ENCODE data around the gene RABIF. TPM values are rescaled to one million over a fixed set of nuclear protein-coding genes. Genes with fewer than 3 reads are reported as not detected.

Gene RABIF
- polyA plus RNA-seq, 3 donors, result 7.8 to 24.6 (median 22.8) TPM

Small RNA genes within 50 kb of the gene (small RNA-seq; reads per million reads assigned to genes)
- gene RF00019 (ENCODE audit: insufficient read length, low read depth), result not detected

Other genes with a start within 250 kb of the RABIF start
- not detected for gene SYT2, start 178.7 kb downstream of the RABIF start, polyA plus RNA-seq
- gene KDM5B, start 80.7 kb downstream of the RABIF start, polyA plus RNA-seq, result 10 to 100 TPM in 2 of 3 donors, 1 to 10 TPM in 1; 3.4 to 12.5 (median 10.6) TPM
- 1 to 10 TPM in 1 of 3 donors, not detected in 2; 1.0 TPM for gene PCAT6, start 78.2 kb downstream of the RABIF start, polyA plus RNA-seq
- 10 to 100 TPM; 20.7 to 36.7 (median 21.9) TPM for gene KLHL12, start 38.1 kb upstream of the RABIF start, polyA plus RNA-seq
- 100 to 1,000 TPM; 140 to 216 (median 197) TPM for gene ADIPOR1, start 69.2 kb upstream of the RABIF start, polyA plus RNA-seq
- gene CYB5R1, start 78.1 kb upstream of the RABIF start, polyA plus RNA-seq, result 10 to 100 TPM; 49.7 to 70.5 (median 65.0) TPM
- gene TMEM183A, start 118.2 kb upstream of the RABIF start, polyA plus RNA-seq, result 10 to 100 TPM; 60.5 to 84.9 (median 70.0) TPM
- 1 to 10 TPM in 1 of 3 donors, under 1 TPM in 2; 0.52 to 1.0 (median 0.97) TPM for gene PPFIA4, start 137.3 kb upstream of the RABIF start, polyA plus RNA-seq
- not detected for gene MYOG, start 196.9 kb upstream of the RABIF start, polyA plus RNA-seq
- gene ADORA1, start 238.6 kb upstream of the RABIF start, polyA plus RNA-seq, result 1 to 10 TPM in 1 of 3 donors, under 1 TPM in 1, not detected in 1; 0.13 to 1.1 TPM